ENCODE data around the gene CELA3A.
"Not testable (repeated sequence)": the region's sequence is repeated elsewhere in the genome, so short reads cannot be mapped to it uniquely, and the experiment has no call there.

The CELA3A gene

DNA sequence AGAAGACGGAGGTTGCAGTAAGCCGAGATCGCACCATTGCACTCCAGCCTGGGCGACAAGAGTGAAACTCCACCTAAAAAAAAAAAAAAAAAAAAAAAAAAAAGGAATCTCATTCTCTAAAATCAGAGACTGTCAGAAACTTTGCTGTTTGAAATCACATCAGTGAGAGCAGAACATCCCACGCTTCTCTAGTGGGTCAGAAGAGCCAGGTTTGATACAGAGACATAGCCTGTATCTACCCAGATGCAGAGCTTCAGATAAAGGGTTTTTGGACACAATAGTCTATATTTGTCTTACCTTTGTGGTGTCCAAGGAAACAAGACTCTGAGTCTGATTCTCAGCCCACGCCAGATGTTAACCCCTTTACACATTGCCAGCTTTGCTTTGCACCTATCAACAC, 19.6 kb downstream of the CELA3A start:
- no peak for DNase-seq

DNA sequence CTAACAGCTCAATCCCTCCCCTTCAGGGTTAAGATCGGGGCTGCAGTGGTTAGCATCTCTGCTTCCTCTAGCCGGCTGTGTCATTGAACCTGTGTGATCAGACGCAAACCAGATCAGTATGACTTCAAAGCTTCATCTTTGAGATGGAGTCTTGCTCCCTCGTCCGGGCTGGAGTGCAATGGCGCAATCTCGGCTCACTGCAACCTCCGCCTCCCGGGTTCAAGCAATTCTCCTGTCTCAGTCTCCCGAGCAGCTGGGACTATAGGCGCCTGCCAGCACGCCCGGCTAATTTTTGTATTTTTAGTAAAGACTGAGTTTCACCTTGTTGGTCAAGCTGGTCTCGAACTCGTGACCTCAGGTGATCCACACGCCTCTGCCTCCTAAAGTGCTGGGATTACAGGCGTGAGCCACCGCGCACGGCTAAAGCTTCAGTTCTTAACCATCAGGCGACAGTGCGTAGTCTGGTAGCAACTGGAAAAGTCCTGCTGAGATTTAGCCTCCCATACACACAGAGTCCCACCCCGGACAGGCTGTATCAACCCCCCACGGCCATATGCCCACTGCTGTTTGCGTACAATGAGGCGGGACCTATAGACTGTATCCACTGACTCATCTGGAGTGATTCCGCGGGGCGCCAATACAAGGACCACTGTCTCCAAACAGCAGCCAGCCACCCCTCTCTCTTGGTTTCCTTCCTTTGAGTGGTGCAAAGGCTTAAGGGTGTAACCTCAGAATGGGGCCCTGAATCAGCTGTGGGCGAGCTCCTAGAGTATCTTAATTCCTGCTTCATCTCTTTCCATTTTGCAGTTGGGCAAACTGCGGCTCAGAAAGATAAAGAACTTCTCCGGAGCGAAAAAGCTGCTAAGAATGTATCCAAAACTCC, 23.3 kb downstream of the CELA3A start:
- DNase-seq: peak; percentile 67

DNA sequence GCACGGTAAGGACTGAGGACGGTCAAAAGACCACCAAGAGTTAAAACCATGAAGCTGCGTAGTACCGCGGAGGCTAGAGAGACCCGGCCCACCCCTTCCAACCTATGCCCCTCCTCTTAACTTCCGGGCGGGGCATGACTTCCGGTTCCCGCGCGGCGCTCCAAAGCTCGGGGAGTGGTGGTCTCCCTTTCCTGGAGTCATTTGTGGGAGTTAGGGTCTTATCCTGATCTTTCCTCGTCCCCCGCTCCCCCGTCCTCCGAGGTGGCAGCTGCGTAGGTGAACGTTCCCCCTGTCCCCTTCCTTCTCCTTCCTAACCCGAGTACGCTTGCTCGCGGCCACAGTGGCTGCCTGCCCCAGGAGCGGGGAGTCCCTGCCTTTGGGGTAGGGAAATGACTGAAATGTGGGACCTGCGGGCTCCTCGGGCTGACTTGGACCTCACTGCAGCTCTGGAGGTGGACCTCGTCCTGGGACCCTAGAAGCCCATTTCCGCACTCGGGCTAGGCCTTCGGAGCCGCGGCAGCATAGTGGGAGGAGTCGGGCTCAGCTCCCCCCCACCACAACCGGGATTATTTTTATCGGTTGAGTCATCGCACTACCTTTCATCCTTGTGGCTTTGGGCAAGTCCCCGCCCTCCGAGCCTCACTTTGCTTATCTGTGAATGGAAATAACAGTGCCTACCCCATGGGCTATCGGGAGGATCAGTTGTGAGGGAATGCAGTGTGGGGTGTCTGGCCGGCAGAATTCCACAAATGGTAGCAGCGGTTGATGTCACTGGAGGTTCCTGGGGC, 24.1 kb downstream of the CELA3A start:
- peak; percentile 77 for DNase-seq

DNA sequence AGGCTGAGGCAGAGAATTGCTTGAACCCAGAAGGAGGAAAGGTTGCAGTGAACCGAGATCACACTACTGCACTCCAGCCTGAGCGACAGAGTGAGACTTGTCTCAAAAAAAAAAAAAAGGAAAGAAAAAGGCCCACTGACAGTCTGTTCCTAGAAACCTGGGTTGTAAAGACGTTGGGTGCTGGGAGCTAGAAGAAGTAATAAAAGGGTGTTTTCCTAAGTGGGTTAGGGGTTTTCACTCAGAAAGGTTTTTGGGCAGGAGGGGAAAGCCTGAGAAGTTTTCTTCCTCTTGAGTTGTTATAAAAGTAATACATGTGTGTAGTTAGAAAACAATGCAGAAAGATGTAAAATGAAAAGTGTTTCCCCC, 25.4 kb downstream of the CELA3A start:
- DNase-seq: no peak

DNA sequence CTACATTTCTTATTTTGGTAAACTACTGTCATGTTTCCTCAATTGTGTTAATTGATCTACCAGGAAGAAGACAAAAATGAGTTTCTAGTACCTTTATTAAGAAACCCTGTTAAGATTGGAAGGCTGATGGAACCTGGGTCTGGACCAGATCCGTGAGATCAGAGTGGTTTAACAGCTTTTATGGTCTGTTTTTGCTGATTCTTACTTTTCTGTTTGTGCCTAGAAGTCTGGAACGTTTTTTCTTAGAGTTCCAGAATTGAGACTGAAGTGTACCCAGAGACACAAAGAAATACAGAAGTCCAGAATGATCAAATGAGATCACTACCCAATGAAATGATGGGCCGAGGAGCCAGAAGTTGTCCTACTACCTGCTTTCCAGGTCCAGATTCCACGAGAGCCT, 28.6 kb downstream of the CELA3A start:
- DNase-seq: no peak

DNA sequence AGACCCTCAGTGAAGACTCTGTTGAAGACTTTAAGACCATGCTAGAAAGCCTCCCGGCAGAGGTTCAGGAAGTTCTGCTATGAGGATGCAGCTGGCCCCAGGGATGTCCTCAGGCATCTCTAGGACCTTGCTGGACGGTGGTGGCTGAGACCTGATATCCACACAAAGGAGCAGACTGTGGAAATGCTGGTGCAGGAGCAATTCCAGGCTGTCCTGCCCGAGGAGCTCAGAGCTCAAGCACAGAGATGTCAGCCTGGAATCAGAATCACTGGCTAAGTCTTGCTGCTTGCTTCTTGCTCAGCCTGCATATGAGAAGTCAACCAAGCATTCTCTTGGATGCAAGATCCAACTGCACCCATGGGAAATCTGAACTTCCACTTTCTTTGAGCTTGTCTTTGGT, 29.0 kb downstream of the CELA3A start:
- DNase-seq: no peak

DNA sequence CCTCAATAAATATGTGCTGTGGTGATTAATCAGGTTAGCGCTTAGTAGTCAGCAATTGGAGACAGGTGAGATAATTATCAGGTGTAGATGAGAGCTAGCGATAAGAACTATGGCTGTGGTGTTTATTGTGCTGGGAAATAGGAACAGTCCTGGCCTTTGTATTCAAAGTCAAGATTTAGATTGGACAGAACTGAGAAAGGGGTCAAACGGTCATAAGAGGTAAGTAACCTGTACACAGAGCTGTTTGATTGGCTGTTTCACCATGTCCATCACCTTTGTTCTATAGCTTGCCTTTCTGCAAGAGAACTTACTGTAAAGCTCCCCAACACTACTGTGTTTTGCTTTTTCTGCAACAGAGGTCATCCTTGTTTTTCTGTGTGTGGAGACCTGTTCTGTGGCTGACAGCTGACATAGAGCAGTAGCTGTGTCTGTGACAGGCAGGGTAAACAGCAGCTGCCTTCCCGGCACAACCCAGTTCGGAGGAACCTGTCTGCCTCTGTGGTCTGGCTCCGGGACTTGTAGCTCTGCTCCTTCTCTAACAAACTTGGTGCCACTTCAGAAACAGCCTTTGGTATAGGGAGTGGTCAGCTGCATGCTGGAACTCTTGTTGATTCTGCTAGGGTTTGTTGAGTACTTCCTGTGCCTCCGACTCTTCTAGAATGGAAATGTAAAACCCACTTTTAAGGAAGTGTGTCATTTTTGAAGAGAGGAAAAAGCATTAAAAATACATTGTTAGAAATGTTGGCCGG, 29.9 kb downstream of the CELA3A start:
- no peak for DNase-seq

DNA sequence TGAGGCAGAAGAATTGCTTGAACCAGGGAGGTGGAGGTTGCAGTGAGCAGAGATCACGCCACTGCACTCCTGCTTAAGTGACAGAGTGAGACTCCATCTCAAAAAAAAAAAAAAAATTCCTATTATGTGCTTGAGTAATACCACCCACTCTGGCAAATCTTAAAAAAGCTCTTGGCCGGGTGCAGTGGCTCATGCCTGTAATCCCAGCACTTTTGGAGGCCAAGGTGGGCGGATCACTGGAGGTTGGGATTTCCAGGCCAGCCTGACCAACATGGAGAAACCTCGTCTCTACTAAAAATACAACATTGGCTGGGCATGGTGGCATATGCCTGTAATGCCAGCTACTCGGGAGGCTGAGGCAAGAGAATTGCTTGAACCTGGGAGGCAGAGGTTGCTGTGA, 33.4 kb downstream of the CELA3A start:
- not testable (repeated sequence) for DNase-seq

DNA sequence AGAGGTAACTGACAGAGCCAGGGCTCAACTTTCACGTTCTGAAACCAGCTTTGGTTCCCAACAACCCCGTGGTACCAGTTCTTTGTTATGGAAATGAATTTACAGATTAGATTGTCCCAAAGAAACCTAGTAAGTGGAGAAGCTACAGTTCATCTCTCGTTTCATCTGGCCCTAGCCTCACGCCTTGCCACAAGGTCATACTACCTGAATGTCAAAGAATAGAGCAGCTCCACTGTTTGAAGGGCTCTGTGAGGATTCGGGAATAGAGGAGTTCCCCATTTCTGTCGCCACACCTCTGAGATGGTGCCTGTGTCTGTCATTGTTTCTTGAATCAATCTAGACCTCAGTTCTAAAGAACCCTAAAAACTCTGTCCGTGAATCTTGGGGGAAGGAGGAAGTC, 36.1 kb downstream of the CELA3A start:
- no peak for DNase-seq

DNA sequence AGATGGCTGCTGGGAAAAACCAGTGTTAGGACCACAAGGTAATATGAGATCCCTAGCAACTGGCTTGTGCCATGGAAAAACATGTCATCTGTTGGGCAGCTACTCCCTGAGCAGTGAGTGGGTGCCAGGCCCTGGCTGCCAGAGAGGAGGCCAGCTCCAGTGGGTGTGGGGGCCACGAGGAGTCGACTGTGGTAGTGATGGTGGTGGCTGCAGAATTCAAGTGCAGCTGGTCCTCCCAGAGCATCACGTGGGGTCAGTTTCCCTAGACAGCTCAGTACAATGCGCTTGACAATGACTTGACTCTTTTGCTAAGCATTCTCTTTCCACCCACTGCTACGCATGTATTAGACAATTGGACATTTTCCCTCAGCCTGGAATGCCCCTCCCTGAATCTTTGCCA, 36.6 kb downstream of the CELA3A start:
- no peak for DNase-seq

DNA sequence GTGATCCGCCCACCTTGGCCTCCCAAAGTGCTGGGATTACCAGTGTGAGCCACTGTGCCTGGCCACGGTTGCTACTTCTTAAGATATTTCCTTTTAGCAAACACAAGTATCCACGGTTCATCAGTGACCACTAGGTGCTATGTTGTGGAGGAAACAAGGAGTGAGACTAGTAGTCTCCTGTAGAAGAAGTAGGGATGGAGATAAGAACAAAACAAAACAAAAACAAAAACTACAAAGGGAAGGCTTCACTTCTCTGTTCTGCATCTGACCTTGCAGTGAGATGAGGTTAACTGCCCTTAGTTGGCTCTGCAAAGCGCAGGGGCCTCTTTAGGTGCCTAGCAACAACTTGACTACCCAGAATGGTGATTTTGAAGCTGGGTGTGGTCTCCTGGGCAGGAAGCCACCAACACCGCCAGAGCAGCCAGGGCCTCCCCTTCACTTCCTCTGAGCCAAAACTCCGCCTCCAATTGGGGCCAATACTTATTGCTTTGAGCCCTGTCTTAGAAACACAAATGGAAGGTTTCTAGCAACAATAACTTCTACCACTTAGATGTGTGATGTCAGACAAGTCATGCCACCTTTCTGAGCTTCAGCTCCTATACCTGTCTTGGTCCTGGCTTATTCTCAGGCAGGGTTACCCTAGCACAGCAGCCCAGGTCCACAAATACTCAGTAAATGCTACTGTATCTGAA, 38.3 kb downstream of the CELA3A start:
- DNase-seq: peak; percentile 81

DNA sequence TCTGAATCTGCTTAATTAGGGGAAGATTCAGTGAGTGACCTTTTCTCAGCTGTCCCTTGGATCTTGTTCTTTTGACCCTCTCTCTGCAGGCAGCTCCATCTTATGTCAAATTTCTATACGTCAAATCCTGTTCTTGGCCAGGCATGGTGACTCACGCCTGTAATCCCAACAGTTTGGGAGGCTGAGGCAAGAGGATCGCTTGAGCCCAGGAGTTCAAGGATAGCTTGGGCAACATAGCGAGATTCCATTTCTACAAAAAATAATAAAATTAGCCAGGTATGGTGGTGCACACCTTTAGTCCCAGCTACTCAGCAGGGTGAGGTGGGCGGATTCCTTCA, 38.8 kb downstream of the CELA3A start:
- DNase-seq: no peak

DNA sequence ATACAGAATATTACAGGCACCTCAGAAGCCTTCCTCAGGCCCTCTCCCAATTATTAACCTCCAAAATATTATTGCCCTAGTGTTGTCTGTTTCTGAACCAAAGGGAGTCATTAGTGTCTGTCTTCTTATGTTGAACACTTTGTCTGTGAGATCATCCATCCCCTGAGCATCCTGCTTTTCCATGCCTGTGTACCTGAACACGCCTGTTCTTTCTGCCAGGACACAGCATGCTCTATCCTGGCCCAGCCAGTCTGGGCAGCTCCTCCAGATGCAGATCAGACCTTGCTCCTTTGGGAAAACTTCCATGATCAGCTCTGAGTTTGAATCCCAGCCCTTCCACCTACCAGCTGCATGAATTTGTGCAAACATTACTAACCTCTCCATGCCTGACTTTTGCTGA, 40.0 kb downstream of the CELA3A start:
- no peak for DNase-seq

DNA sequence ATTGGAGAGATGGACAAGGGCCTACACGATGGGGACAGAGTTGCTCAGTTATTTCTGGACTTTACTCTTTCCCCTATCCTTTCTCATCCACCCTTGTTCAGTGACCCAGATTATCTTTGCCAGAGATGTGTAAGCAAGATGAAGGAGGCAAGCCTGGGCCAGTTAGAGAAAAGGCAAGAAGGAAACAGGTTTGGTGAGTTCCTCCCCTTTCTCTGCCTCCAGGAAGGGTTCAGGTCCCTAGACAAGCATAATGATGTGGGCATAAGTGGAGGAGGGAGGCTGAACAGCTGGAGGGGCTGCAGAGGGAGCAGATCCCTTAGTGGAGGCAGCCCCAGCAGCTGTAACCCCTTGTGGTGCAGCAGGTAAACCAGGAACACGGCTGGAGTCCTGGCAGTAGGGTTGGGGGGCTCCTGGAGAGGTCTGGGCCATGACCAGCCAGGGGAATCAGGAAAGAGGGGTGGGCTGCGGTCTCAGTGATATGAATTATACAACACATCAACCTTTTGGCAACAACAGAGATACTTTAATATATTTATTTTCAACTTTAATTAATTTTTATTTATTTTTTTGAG, 41.8 kb downstream of the CELA3A start:
- no peak for DNase-seq

DNA sequence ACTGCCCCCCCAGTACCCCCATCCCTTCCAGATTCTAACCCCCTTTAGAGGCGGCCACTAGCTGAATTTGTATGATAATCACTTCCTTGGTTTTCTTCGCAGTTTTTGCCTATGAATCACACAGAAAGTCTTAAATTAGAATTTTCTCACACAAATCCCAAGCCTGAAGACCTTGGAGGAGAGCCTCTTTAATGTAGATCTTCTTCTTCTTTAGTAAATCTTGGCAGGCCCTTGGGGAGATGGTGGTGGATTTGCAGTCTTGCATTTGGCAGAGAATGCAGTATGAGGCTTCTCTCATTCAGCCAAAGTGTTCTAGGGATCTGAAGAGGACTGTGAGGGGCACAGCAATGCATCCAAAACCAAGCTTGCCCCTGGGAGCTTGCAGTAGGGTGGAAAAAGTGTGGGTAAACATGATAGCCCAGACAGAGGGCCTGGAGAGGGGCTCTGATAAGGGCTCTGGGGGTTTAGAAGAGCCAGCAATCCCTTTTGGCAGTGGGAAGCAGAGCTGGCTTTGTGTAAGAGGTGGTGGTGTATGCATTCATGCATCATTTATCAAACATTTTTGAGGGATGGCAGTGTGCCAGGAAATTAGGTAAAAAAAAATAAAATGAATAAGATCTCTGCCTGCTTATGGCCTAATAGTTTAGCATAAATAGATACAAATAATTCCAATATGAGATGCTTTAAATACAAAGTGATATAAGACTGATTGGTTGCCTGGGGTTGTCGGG, 43.4 kb downstream of the CELA3A start:
- DNase-seq: no peak

DNA sequence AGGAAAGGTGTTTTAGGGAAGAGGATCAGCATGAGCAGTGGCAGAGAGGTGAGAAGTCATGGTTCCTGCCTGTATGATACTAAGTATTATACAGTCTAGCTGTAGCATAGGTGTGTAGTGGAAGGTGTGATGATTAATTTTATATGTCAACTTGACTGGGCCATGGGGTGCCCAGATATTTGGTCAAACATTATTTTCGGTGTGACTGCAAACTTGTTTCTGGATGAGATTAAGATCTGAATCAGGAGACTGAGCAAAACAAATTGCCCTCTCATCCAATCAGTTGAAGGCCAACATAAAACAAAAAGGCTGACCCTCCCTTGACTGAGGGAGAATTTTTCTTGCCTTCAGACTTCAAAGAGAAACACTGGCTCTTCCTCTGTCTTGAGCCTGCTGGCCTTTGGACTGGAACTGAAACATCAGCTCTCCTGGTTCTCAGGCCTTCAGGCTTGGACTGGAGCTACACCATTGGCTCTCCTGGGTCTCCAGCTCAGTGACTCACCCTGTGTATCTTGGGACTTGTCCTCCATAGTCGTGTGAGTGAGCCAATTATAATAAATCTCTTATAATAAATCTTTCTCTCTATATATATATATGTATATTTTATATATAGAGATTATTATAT, 44.3 kb downstream of the CELA3A start:
- no peak for DNase-seq

DNA sequence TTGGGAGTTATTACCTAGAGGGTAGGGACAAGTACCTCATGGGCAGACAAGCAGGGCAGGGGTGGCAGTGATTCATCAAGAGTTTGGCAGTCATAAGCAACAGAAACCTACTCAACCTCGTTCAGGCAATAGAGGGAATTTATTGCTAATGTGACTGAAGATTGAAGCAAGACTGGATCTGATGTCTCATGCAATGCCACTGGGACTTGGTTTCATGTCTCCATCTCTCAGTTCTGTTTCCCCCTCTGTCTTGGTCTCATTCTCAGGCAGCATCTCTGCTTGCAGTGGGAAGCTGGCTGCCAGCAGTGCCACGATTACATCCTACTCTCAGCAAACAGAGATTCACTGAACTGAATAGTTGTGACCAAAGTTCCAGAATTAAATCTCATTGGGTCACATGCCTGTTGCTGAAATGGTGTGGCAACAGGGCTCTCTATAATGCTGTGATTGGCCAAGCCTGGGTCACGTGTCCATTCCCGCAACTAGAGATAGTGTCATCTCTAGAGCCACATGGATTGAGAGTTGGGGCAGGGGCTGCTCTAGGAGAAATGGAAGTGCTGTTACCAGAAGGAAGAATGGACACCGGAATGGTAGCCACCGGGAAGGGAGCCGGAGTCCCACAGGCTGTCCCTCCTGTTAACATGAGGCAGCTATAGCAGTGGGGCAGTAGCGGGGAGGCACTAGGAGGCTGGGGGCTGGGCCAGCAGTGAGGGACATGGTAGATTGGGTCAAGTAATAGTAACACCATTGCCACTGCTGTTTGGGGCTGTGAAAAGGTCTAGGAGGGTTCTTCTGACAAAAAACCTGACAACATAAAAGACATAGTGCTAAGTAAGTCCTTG, 47.1 kb downstream of the CELA3A start:
- no peak for DNase-seq

DNA sequence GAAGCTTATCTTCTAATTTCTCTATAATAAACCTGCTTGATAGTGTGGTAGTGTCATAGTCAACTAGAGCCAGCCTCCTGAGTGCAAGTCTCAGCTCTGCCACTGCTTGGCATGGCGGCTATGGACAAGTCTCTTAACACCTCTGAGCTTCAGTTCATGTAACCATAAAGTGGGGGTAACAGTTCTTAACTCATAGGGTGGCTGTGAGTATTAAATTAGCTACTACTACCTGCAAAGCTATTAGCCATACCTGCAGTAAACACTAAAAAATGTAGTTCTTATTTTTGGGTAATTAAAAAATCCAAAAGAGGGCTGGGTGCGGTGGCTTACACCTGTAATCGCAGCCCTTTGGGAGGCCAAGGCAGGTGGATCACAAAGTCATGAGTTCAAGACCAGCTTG, 48.9 kb downstream of the CELA3A start:
- DNase-seq: no peak

DNA sequence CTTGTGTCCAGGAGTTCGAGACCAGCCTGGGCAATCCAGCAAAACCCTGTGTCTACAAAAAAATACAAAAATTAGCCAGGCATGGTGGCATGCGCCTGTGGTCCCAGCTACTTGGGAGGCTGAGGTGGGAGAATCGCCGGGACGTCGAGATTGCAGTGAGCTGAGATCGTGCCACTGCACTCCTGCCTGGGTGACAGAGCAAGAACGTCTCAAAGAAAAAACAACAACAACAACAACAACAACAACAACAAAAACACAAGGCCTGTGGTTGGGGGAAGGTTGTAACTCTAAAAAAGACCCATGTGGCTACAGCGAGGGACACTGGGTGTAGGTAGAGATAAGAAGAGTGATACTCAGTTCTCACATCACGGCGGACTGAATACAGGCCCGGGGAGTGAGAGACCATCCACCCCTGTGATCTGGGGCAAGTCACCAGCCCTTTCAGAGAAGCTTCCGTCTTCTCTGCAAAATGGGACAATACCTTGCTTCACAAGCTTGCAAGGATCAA, 50.2 kb downstream of the CELA3A start:
- DNase-seq: no peak
